K562 (cell line): Measurements from ENCODE around the gene HACE1. TPM values are rescaled to one million over a fixed set of nuclear protein-coding genes. Genes with fewer than 3 reads are reported as not detected.

Experiments used
- ATAC-seq: fragments of 200-7000 bp; cut with Tn5 transposase; 3 replicates; pipeline ENCODE4 v1.9.1; 2020; ENCODE audit warnings: moderate library complexity
- BruUV-seq: library from RNA; stranded (reverse); fragments of 400-500 nt; replicated peaks from 2 replicates; lab custom pipeline; 2021; lab: Mats Ljungman, UMichigan
- CTCF ChIA-PET: fragments of 300-600 bp; formaldehyde crosslinking; extraction: SDS; loops from one replicate; lab custom pipeline; 2021; ENCODE audit warnings: low intra/inter-chr PET ratio; lab: Yijun Ruan, JAX
- POLR2A ChIA-PET: fragments of 300-600, 350-650 bp; sonication (Branson Sonifier 250); formaldehyde crosslinking; extraction: SDS; loops from one replicate; lab custom pipeline; 2021; ENCODE audit warnings: antibody characterized with exemption, inconsistent platforms; lab: Yijun Ruan, JAX
- DNase-seq, 4 experiments: peaks; one replicate each; pipeline versions ENCODE4 v3.0.0 to v3.0.0-alpha.2; 2011 to 2018; ENCODE audit warnings: low spot score in 3 of 4, mixed read lengths in 3 of 4; ENCODE audit errors: extremely low read depth in 1 of 4
- FAIRE-seq: peaks from 2 replicates; lab custom pipeline; 2011; peaks lifted over from hg19 to GRCh38; lab: Jason Lieb, UNC
- H2AFZ ChIP-seq: 2 replicates; pipeline ENCODE4 v1.6.0; 2011; ENCODE audit warnings: low read depth, low read length, control low read depth, inconsistent platforms
- H3K27ac ChIP-seq: fragments of 200-600 bp; 3 replicates; pipeline ENCODE4 v1.8.0; 2011; ENCODE audit warnings: low read depth, mild to moderate bottlenecking, control low read depth, inconsistent platforms, low read length, moderate library complexity, mixed read lengths; ENCODE audit errors: extremely low read depth
- H3K27me3 ChIP-seq, 2 experiments: fragments of 300-600 bp in 1 of 2; 2 replicates in 1 of 2; 3 replicates in 1 of 2; pipeline versions ENCODE4 v1.6.0 to v1.8.0; 2011; ENCODE audit warnings: inconsistent platforms in 2 of 2, low read length in 2 of 2, mild to moderate bottlenecking in 1 of 2, mixed read lengths in 1 of 2, moderate library complexity in 1 of 2; ENCODE audit not compliant: control insufficient read depth in 2 of 2, insufficient read depth in 2 of 2
- H3K36me3 ChIP-seq: fragments of 300-600 bp; 3 replicates; pipeline ENCODE4 v1.8.0; 2011; ENCODE audit warnings: mild to moderate bottlenecking, low read length, inconsistent platforms; ENCODE audit not compliant: control insufficient read depth, insufficient read depth
- H3K4me1 ChIP-seq, 2 experiments: fragments of 200-600 bp in 1 of 2; replicated peaks in 1 of 2; 2 replicates in 1 of 2; 3 replicates in 1 of 2; pipeline versions ENCODE4 v1.5.1 to v1.8.0; 2011; ENCODE audit warnings: inconsistent platforms in 2 of 2, low read length in 2 of 2, mild to moderate bottlenecking in 1 of 2, mixed read lengths in 1 of 2, moderate library complexity in 1 of 2; ENCODE audit not compliant: control insufficient read depth in 2 of 2, insufficient read depth in 2 of 2
- H3K4me2 ChIP-seq: 2 replicates; pipeline ENCODE4 v1.6.1; 2011; ENCODE audit warnings: low read length, control low read depth, inconsistent platforms, mixed read lengths; ENCODE audit not compliant: insufficient read depth
- H3K4me3 ChIP-seq: fragments of 200-600 bp; sonication (generic), shearing (Covaris generic); 2 replicates; pipeline ENCODE4 v1.5.1; 2016; ENCODE audit warnings: control low read depth, inconsistent platforms
- H3K79me2 ChIP-seq: fragments of 200-600 bp; 3 replicates; pipeline ENCODE4 v1.8.0; 2011; ENCODE audit warnings: low read length, inconsistent platforms; ENCODE audit not compliant: control insufficient read depth, insufficient read depth
- H3K9ac ChIP-seq, 2 experiments: 2 replicates each; pipeline versions ENCODE4 v1.6.0 to v1.6.1; 2011; ENCODE audit warnings: low read depth in 2 of 2, low read length in 2 of 2, control low read depth in 1 of 2, inconsistent platforms in 1 of 2, mild to moderate bottlenecking in 1 of 2, mixed read lengths in 1 of 2; ENCODE audit not compliant: insufficient read depth in 1 of 2
- H3K9me1 ChIP-seq: one replicate; pipeline ENCODE4 v1.6.0; 2011; ENCODE audit warnings: inconsistent platforms, mild to moderate bottlenecking, low read length, moderate library complexity; ENCODE audit not compliant: control insufficient read depth, insufficient read depth
- H3K9me3 ChIP-seq: replicated peaks from 2 replicates; pipeline ENCODE4 v1.5.1; 2011; ENCODE audit warnings: low read depth, low read length, inconsistent platforms; ENCODE audit not compliant: control insufficient read depth, insufficient read depth
- H4K20me1 ChIP-seq: replicated peaks from 2 replicates; pipeline ENCODE4 v1.6.1; 2011; ENCODE audit warnings: low read length, inconsistent platforms, mixed read lengths; ENCODE audit not compliant: control insufficient read depth, insufficient read depth
- ATF7 ChIP-seq: fragments of 450-650 bp; IDR thresholded peaks from 2 replicates; pipeline ENCODE4 v1.7.1; 2014; ENCODE audit warnings: mild to moderate bottlenecking, moderate library complexity
- CEBPB ChIP-seq: fragments of 450-650 bp; IDR thresholded peaks from 2 replicates; pipeline ENCODE4 v1.6.1; 2016; ENCODE audit warnings: missing genetic modification characterization, missing compliant biosample characterization
- CEBPG ChIP-seq, 3 experiments: fragments of 200-800 bp in 1 of 3; sonication (Bioruptor generic) in 1 of 3; sonication (generic) in 1 of 3; formaldehyde crosslinking in 1 of 3; IDR thresholded peaks in 2 of 3; conservative IDR thresholded peaks in 1 of 3; 2 replicates each; pipeline versions ENCODE4 v1.6.1 to v1.8.0; 2016 to 2022; ENCODE audit warnings: missing compliant biosample characterization in 2 of 3, missing genetic modification characterization in 2 of 3, mild to moderate bottlenecking in 1 of 3, missing genetic modification reagents in 1 of 3
- CREBBP ChIP-seq: IDR thresholded peaks from one replicate; pipeline ENCODE4 v1.6.1; 2012; ENCODE audit warnings: low read depth, mild to moderate bottlenecking, control low read depth, inconsistent platforms, low read length
- HES1 ChIP-seq: fragments of 450-650 bp; IDR thresholded peaks from 2 replicates; pipeline ENCODE4 v1.6.1; 2016; ENCODE audit warnings: low read depth, mild to moderate bottlenecking, moderate library complexity
- RAD21 ChIP-seq, 2 experiments: fragments of 250-450 bp in 1 of 2; fragments of 450-650 bp in 1 of 2; sonication (Bioruptor Pico) in 1 of 2; formaldehyde crosslinking in 1 of 2; IDR thresholded peaks in 1 of 2; conservative IDR thresholded peaks in 1 of 2; 2 replicates each; pipeline versions ENCODE4 v1.4.0 to v1.8.0; 2020 to 2022; ENCODE audit warnings: mild to moderate bottlenecking in 2 of 2, moderate library complexity in 1 of 2
- TCFL5 ChIP-seq: fragments of 250-450 bp; sonication (Bioruptor Pico); conservative IDR thresholded peaks from 2 replicates; pipeline ENCODE4 v1.6.1; 2021; ENCODE audit warnings: mild to moderate bottlenecking, moderate library complexity, matching md5 sums
- ZNF316 ChIP-seq: fragments of 450-650 bp; IDR thresholded peaks from 2 replicates; pipeline ENCODE4 v1.6.1; 2016
- ZSCAN29 ChIP-seq: fragments of 450-650 bp; IDR thresholded peaks from 2 replicates; pipeline ENCODE4 v1.6.1; 2017
- WGBS: fragments of 100-300 bp; shearing (Covaris generic); methylation state at CpG from one replicate; pipeline ENCODE4 v1.1.6; 2016; ENCODE audit warnings: low coverage, mixed read lengths; ENCODE audit not compliant: insufficient coverage; ENCODE audit errors: missing lambda C conversion rate; 5-methylcytosine and 5-hydroxymethylcytosine counted together
- in situ Hi-C: fragments of 300-500 bp; cut with MboI; formaldehyde crosslinking; loops from 4 replicates; pipeline ENCODE4 v1.15.0; 2018; ENCODE audit warnings: inconsistent platforms, mixed read lengths
- intact Hi-C: fragments of 100-400 bp; cut with micrococcal nuclease; formaldehyde crosslinking; loops from 2 replicates; pipeline ENCODE4 v1.14.2; 2022
- polyA plus RNA-seq, 8 experiments: library from polyadenylated mRNA; depleted of rRNA in 4 of 8; stranded (reverse) in 5 of 8; unstranded in 3 of 8; fragments of >200 nt; fragmentation: Nextera tagmentation in 2 of 8; fragmentation: Illumina TruSeq in 1 of 8; extraction: Ambion mirVana in 2 of 8; extraction: Trizol in 1 of 8; gene quantifications; 2 replicates each; pipeline versions ENCODE4 v1.2.1 to v1.2.3, GENCODE V29; 2011 to 2014; ENCODE audit warnings: inconsistent platforms in 1 of 8, missing spikeins in 1 of 8
- total RNA-seq, 7 experiments: library from RNA; depleted of rRNA in 6 of 7; stranded (reverse); fragments of >200 nt in 6 of 7; fragmentation: Illumina TruSeq in 2 of 7; extraction: Trizol in 2 of 7; gene quantifications; 2 replicates each; pipeline versions ENCODE4 v1.2.1 to v1.2.3, GENCODE V29; 2011 to 2021; ENCODE audit warnings: low replicate concordance in 1 of 7

HACE1 gene
- total and polyA plus RNA-seq, 9 of the 15 experiments (the other 6 are each of a cell fraction or from before 2014, with no cell fraction given), result 3.6 to 19.9 (median 9.1) TPM

GRCh38 chr6:104795363-104795762 is 64.4 kb downstream of the HACE1 start:
- BruUV-seq, result no TSS peak
- TF ChIP-seq TCFL5 (CRISPR knock-in tag), result no peak
- TF ChIP-seq ZNF316, result peak; percentile 21; the same call in 1 of the 2 replicates
- TF ChIP-seq CEBPG (CRISPR knock-in tag; IDR thresholded peaks at IDR 0.05), result 0 out of 2 replicates have a peak, but pooled peaks have one; percentile 27
- peak; percentile 70 to 91 for TF ChIP-seq CEBPG (tag; conservative IDR thresholded peaks at IDR 0.05 in 1 of 2, IDR thresholded peaks at IDR 0.05 in 1 of 2)
- peak; percentile 91 for TF ChIP-seq CEBPB (tag)
- in situ Hi-C loops (no loop called here), intact Hi-C loops (loop anchor here (10.0 kb wide), 1 partner anchor 139 kb away; no protein-coding TSS in a partner anchor)
- ChIA-PET CTCF (no interaction called here), POLR2A (no interaction called here)
- Histone ChIP-seq H2AFZ (no peak overlapping the region), H3K27me3 (no peaks in the 10 kb centered on the region), H3K4me1 (no peaks in the 10 kb centered on the region; a peak in 1 of 5 replicates), H3K9ac (no peak overlapping the region), H3K36me3 (peaks cover 2% of the 10 kb centered on the region; the same call in 1 of the 3 replicates), H3K27ac (no peak overlapping the region), H3K79me2 (no peaks in the 10 kb centered on the region), H3K9me3 (no peaks in the 10 kb centered on the region), H3K9me1 (no peaks in the 10 kb centered on the region), H3K4me3 (no peak overlapping the region), H3K4me2 (no peak overlapping the region), H4K20me1 (no peaks in the 10 kb centered on the region)
- ATAC-seq (no peak), DNase-seq (no peak), FAIRE-seq (peak; percentile 35)
- WGBS, result 77% methylated on average over 3 of the region's 3 CpGs

GRCh38 chr6:104789770-104790190 is 69.9 kb downstream of the HACE1 start:
- H3K79me2 ChIP-seq, result no peaks in the 10 kb centered on the region
- H3K9me3 ChIP-seq, result no peaks in the 10 kb centered on the region
- 38% methylated on average over 5 of the region's 5 CpGs for WGBS
- intact Hi-C loops (loop anchor here (2.0 to 10.0 kb wide), 4 partner anchors 63 to 633 kb away; no protein-coding TSS in a partner anchor), in situ Hi-C loops (loop anchor here (10.0 kb wide), 1 partner anchor 285 kb away; no protein-coding TSS in a partner anchor)
- no peak overlapping the region for H3K4me3 ChIP-seq
- ChIA-PET CTCF (interaction anchor here (1.2 to 2.3 kb wide), 2 partner anchors 206 to 289 kb away, joined by 4 to 14 read pairs; no protein-coding TSS in a partner anchor), POLR2A (no interaction called here)
- H3K27ac ChIP-seq, result no peak overlapping the region
- no peaks in the 10 kb centered on the region for H3K27me3 ChIP-seq
- no peak overlapping the region for H2AFZ ChIP-seq
- no TSS peak for BruUV-seq
- H4K20me1 ChIP-seq, result no peaks in the 10 kb centered on the region
- DNase-seq, result peak in 3 of 4 experiments; percentile 13 to 52 (median 17)
- ATAC-seq, result peak; percentile 92
- H3K9me1 ChIP-seq, result no peaks in the 10 kb centered on the region
- H3K9ac ChIP-seq, result no peak overlapping the region
- H3K4me1 ChIP-seq, result no peaks in the 10 kb centered on the region
- H3K36me3 ChIP-seq, result peaks cover 4% of the 10 kb centered on the region; the same call in 1 of the 3 replicates
- no peak overlapping the region for H3K4me2 ChIP-seq
- FAIRE-seq, result peak; percentile 6
- TF ChIP-seq HES1 (no peak), ZSCAN29 (no peak), ATF7 (no peak), RAD21 (CRISPR knock-in tag; conservative IDR thresholded peaks at IDR 0.05 in 1 of 2, IDR thresholded peaks at IDR 0.05 in 1 of 2) (peak; percentile 17 to 55; a peak in 2 of 4 replicates), CREBBP (no peak)
